ENCODE data around the gene HIPK2.

HIPK2 gene

GRCh38 chr7:139718859-139719258 is 58.9 kb downstream of the HIPK2 start:
- H2AFZ ChIP-seq = no peak overlapping the region
- H3K9me3 ChIP-seq (ENCODE audit: control insufficient read depth, low read length) = no peaks in the 10 kb centered on the region
- no peak overlapping the region for H3K4me3 ChIP-seq (ENCODE audit: low read depth, low read length)
- no peaks in the 10 kb centered on the region for H3K36me3 ChIP-seq (ENCODE audit: control insufficient read depth, insufficient read depth, low read length)
- no peak overlapping the region for H3K9ac ChIP-seq
- H3K79me2 ChIP-seq = peaks cover 21% of the 10 kb centered on the region
- peaks cover 6% of the 10 kb centered on the region for H3K4me1 ChIP-seq
- H3K27ac ChIP-seq = no peak overlapping the region
- TF ChIP-seq CTCF (IDR thresholded peaks at IDR 0.05) = no peak
- H3K4me2 ChIP-seq (ENCODE audit: low read length) = no peak overlapping the region
- no peaks in the 10 kb centered on the region for H3K27me3 ChIP-seq (ENCODE audit: control insufficient read depth, insufficient read depth, low read length)

DNA sequence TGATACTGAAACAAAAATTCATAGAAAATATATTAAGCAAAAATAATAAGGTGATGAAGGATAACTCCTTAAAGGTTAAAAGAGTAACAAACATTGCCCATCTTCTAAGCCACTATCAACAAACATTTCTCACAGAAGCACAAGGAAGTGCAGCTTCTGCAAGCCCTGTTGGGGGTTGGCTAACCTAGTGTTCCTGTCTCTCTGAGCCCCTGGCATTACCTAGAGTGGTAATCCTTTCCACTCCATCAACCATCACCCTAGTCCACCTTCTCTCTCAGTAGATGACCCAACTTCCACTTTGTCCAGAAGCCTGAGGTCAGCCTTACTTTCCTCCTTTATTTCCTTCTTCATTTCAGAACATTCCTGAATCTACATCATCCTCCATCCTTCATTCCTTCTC is 59.7 kb downstream of the HIPK2 start:
- no peak overlapping the region for H3K9ac ChIP-seq
- peaks cover 26% of the 10 kb centered on the region for H3K79me2 ChIP-seq
- H3K4me2 ChIP-seq (ENCODE audit: low read length) = no peak overlapping the region
- TF ChIP-seq CTCF (IDR thresholded peaks at IDR 0.05) = no peak
- H3K27me3 ChIP-seq (ENCODE audit: control insufficient read depth, insufficient read depth, low read length) = no peaks in the 10 kb centered on the region
- H2AFZ ChIP-seq = no peak overlapping the region
- H3K9me3 ChIP-seq (ENCODE audit: control insufficient read depth, low read length) = no peaks in the 10 kb centered on the region
- H3K4me3 ChIP-seq (ENCODE audit: low read depth, low read length) = no peak overlapping the region
- no peak overlapping the region for H3K27ac ChIP-seq
- peaks cover 6% of the 10 kb centered on the region for H3K4me1 ChIP-seq
- H3K36me3 ChIP-seq (ENCODE audit: control insufficient read depth, insufficient read depth, low read length) = no peaks in the 10 kb centered on the region

GRCh38 chr7:139716156-139716942 is 61.4 kb downstream of the HIPK2 start:
- Histone ChIP-seq H3K4me3 (ENCODE audit: low read depth, low read length) (no peak overlapping the region), H3K9me3 (ENCODE audit: control insufficient read depth, low read length) (no peaks in the 10 kb centered on the region), H3K4me1 (peaks cover 6% of the 10 kb centered on the region), H3K79me2 (peaks cover 27% of the 10 kb centered on the region), H3K27me3 (ENCODE audit: control insufficient read depth, insufficient read depth, low read length) (no peaks in the 10 kb centered on the region), H3K9ac (no peak overlapping the region), H2AFZ (no peak overlapping the region), H3K27ac (no peak overlapping the region), H3K4me2 (ENCODE audit: low read length) (no peak overlapping the region), H3K36me3 (ENCODE audit: control insufficient read depth, insufficient read depth, low read length) (no peaks in the 10 kb centered on the region)
- TF ChIP-seq CTCF (IDR thresholded peaks at IDR 0.05) = no peak

GRCh38 chr7:139715194-139715815 is 62.5 kb downstream of the HIPK2 start:
- no peaks in the 10 kb centered on the region for H3K27me3 ChIP-seq (ENCODE audit: control insufficient read depth, insufficient read depth, low read length)
- peaks cover 19% of the 10 kb centered on the region for H3K79me2 ChIP-seq
- H3K4me3 ChIP-seq (ENCODE audit: low read depth, low read length) = no peak overlapping the region
- no peak for TF ChIP-seq CTCF (IDR thresholded peaks at IDR 0.05)
- H3K36me3 ChIP-seq (ENCODE audit: control insufficient read depth, insufficient read depth, low read length) = no peaks in the 10 kb centered on the region
- no peak overlapping the region for H3K4me2 ChIP-seq (ENCODE audit: low read length)
- H3K9ac ChIP-seq = no peak overlapping the region
- no peak overlapping the region for H3K27ac ChIP-seq
- peaks cover 3% of the 10 kb centered on the region for H3K4me1 ChIP-seq
- no peak overlapping the region for H2AFZ ChIP-seq
- no peaks in the 10 kb centered on the region for H3K9me3 ChIP-seq (ENCODE audit: control insufficient read depth, low read length)
